Activated CD4-positive, CD25-positive, alpha-beta regulatory T cell treated with anti-CD3 and anti-CD28 coated beads, Interleukin-2, amount 50 U/mL, for 16 hours (primary cell): ENCODE data around the gene MYO5C.

Experiments
- DNase-seq: peaks from one replicate; pipeline ENCODE4 v3.0.0-alpha.2; 2020; ENCODE audit warnings: low read depth, low spot score

Gene MYO5C

DNA sequence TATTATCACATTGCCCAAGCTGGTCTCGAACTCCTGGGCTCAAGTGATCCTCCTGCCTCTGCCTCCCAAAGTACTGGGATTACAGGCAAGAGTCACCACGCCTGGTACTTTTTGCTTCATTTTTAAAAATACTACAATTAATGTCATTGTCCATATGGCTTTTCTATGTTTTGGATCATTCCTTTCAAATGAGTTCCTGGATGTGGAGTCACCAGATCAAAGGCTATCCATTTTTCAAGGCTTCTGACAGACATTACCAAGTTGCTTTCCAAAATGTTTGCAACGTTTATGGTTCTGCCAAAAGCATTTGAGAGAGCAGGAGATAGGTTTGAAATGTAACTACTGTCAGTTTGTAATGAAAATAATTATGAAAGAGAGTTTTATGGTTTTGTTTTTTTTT lies 148.8 kb downstream of the MYO5C start:
- DNase-seq, result no peak

DNA sequence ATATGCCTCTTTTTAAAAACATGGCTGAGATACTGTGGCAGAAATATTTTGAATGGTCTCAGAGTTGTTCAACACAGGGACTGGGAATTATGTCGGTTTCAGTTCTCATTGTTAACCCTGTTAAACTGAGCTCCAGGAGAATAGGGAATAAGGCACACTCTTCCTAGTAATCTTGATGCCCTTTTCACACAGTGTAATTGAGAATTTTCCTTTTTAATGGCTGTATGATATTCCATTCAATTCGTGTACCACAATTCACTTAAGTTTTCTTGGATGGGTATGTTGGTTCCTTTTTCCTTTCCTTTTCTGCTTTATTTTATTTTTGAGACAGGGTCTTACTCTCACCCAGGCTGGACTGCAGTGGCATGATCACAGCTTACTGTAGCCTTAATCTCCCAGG lies 149.3 kb downstream of the MYO5C start:
- DNase-seq, result no peak

GRCh38 chr15:52144656-52145178 lies 150.9 kb downstream of the MYO5C start:
- DNase-seq, result no peak

GRCh38 chr15:52143873-52144272 lies 151.7 kb downstream of the MYO5C start:
- DNase-seq, result no peak
